GM21619 (cell line): ENCODE results near the gene ARHGDIA.
A peak's percentile ranks its signal among the peaks of the same experiment; 100 is the strongest.

Experiments
- ATAC-seq: cut with Tn5 transposase; IDR thresholded peaks from one replicate; pipeline ENCODE4 v1.9.1; 2021; ENCODE audit not compliant: unreplicated experiment

ARHGDIA gene

DNA sequence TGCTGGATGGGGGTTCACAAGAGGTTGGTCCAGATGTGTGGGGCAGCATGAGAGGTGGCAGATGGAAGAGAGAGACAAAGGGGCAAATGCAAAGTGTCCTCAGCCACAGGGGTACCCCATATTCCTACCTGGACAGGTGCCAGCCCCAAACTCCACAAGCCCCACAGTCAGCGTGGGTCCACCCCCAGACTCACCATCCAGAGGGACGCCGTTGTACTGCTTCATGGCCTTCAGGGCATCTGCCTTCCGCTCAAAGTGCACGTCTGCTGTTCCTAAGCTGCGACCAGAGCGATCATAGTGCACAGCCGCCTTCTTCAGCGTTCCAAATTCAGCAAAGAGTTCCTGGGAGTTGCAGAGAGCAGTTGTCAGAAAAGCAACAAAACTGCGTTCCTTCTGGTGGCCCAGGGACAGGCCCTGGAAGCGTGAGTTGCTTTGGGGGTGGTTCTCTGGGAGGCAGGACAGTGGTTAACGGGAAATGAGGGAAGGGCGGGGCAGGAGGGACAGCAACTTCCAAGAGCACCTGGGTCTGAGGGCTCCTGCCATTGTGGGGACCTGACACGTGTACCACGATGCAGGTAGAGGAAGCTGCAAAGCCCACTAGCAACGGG is 18.0 kb upstream of the ARHGDIA start:
- no peak for ATAC-seq

DNA sequence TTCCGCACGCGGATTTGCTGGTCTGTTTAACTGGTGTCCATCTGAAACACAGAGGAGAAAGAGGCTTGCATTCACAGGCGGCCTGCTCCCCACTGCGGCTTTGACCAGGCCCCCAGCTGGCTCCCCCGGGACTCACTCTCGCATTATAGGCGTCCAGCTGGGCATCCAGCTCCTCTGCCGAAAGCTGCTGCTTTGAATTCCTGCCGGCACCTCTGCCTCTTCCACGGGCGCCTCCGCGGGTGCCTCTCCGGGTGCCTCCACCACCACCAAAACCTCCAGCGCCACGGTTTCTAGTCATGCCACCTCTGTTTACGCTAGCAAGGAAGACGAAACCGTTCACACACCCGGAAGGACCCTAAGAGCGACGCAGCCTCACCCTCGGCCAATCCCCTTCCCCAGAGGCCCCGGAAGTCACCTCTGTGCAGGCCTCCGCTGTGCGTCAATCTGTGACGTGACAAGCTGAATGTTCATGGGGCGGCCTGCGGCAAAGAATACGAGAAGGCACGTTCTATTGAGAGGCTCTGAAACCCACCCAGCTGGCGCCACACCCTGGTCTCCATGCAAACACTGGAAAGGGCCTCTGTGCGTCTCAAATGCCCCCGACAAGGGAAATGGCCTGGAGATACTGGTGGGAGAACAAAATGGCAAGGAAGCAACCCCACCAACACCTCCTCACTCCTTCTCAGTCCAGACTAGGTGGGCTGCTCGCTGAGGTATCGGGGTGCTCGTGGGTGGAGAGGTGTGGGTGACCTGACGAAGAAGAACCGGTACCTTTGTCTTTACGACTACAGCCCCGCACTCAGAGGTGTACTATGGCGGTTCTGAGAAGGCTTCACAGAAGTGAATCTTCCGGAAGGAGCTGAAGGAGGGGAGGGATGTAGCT is 17.2 kb upstream of the ARHGDIA start:
- no peak for ATAC-seq

DNA sequence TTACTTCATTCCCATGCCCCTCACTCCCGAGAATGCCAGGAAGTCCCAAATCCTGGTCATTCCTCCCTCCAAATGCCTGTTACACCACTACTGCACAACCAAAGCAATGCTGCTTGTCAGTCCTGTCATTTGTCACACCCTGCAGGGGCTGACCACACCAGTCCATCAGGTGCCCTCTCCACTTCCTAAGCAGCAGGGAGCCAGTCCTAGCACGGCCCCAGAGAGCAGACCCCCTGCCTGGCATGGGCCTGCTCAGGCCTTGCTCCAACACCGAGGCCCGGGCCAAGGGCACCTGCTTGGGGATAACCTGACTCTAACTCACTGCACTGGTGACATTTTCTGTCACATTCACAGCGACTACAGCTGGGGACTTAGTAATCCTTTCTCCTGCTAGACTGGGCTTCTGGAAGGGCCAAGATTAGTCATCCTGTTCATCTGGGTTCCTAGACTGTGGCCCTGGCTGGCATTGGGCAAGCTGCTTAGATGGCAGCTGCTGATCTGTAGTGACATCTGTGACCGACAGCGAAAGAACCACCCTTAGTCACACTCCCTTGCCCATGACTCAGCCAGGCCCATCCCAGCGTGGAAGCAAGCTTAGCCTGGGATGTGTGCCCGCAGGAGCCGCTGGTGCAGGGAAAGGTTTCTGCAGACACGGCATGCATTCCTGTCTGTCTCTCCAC is 14.9 kb upstream of the ARHGDIA start:
- ATAC-seq, result no peak

DNA sequence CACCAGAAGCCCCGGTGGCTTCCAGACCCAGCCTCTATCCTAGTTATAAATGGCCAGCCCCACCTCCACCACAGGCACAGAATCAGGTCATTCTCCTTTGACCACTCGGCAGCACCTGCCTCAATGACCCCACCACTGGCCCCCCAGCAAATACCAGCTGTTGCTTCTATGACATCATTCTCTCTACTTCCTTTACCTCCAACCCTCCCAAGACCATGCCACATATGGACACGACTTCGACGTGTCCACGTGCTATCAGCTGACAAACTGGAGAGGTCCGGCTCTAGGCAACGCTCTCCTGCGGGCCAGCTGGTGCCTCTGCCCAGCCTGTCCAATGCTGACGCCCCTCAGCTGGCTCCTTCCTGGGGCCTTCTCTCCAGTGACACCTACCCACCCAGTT is 14.3 kb upstream of the ARHGDIA start:
- ATAC-seq, result no peak

DNA sequence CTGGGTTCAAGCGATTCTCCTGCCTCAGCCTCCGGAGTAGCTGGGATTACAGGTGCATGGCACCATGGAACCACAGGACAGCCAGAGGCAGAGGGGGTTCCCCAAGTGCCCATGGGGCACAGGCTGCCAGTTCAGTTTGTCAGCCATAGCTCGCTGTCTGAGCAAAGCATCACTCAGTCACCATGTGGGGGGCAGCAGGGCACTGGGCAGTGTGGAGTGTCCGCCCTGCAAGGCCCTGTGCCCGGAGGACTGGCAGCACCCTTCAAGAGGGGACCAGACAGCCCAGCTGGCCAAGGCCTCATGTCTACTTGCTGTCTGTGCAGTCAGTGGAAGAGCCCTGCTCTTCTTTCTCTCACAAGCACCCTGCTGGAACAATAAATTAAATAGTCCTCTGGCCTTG is 13.8 kb upstream of the ARHGDIA start:
- no peak for ATAC-seq

GRCh38 chr17:81884520-81884919 is 13.4 kb upstream of the ARHGDIA start:
- no peak for ATAC-seq

GRCh38 chr17:81879121-81879520 is 8.0 kb upstream of the ARHGDIA start:
- no peak for ATAC-seq

- no peak for ATAC-seq
These were observed 7.2 kb upstream of the ARHGDIA start for GRCh38 chr17:81878294-81878693.

DNA sequence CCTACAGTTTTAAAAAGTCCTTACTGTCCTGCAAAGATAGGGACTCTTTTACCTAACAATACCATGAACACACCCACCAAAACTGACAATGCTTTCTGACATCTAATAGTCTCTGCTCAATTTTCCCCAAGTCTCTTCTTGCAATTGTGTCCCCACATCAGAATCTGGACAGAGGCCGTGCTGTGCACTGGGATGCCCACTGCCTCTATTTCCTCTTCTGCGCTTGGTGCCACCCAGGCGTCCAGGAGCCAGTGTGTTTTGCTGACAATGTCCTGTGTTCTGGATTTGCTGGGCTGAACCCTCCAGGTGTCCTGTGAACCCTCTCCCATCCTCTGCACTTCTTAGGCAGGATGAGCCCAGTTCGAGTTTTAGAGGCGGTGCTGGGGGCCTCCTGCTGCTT is 6.4 kb upstream of the ARHGDIA start:
- ATAC-seq, result no peak

DNA sequence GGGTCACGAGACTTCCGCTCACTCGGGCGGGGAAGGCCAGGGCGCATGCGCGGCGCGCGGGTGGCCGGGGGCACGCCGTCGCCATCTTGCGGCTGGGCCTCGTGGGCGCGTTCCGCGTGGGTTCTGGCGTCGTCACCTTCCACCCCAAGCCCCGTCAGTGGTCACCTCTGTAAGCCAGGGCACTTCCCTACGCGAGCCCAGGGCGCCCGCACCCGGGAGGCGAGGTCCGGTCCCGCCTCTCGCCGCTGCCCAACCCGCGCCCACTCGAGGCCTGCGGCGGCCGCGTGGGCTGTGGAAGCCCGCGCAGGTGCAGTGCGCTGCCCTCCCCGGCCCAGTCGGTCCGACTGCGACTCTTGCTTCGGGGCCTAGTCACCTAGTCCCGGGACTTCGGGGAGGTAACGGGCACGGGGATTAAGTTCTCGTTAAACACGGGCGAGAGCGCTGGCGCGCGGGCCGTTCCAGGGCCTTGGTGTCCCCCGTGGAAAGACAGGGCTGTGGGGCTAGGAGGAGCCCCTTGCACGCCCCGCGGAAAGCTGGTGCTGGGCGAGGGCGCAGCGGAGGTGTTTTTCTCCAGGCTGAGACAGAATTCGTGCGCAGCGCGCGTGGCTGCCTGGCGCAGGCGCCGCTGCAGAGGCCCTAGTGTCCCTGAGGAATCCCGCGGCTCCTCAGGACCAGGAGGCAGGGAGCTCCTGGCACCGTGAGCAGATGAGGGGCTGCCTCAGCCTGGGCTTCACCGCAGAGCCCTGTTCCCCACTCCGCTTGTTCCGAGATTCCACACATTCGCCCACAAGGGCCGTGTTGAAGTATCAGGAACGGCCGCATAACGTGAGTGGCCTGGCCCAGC is 472 bp upstream of the ARHGDIA start:
- ATAC-seq, result peak; percentile 23

DNA sequence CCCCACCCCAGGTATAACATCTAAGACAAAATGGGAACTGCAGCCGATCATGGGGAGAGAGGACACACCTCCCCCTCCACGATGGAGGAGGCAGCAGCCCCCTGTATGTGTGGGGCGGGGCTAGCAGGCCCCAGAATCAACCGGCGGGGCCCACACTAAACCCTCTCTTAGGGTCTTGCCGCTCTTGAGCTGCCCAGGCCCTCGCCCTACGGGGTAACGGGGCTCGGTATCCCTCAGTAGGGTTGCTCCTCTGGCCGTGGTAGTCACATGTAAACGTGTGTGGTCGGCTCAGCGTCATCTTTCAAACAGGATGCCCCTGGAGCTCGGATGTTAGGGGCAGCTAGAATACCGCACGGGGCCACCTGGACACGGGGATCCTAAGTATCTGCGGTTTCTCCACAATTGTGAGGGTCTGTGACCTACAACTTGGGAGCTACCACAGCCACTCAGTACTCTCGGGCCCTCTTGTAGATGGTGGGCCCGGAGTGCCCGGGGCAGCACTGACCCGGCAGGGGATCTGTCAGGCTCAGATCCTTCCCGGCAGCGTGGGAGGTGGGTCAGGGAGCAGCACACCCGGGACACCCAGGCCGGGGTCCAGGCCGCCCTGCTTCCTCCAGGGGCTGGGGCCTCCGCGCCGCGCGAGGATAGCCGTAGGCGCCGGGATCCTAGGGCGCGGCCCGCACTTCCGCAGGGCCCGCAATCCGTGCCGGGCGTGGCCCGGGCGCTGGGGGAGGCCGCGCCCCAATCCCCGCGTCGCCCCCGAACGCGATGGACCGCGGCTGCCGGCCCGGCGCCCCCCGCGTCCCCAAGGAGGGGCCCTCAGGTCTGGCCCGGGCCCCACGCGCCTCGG is 781 bp downstream of the ARHGDIA start:
- ATAC-seq, result peak; percentile 12

DNA sequence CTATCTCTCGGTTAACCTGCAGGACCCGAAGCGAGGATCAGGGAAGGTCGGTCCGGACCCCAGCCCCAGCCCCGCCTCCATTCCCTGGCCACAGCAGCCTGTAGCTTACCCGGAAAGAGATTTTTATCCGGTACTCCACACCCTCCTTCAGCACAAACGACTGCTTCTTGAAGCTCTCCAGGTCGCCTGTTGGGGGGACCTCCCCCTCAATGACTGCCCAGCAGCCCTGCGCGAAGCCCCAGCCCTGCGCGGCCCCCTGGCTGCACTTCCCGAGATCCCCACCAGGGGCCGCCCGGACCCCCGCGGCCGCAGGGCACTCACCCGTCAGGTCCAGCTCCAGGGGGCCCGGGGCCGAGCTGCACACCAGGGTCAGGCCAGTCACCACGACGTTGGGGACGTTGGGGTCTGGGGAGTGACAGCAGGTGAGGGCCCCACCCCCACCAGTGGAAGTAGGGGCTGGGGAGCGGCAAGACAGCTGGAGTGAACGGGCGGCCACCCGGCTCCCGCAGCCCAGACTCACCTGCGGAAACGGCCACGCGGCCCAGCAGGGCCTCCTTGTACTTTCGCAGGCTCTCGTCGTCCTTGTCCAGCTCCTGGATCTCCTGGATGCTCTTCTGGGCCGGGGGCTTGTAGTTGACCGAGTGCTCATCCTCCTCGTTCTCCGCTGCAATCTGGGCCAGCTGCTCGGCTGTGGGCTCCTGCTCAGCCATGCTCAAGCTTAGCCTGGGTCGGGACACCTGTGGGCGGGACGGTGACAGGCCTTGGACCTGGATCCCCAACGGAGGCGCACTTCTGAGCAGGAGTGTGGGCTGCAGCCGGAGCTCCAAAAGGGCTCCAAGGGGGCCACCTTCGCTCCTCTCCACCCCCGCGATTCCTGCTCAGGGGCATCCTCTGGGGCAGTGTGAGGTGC is 1.7 kb downstream of the ARHGDIA start:
- no peak for ATAC-seq

DNA sequence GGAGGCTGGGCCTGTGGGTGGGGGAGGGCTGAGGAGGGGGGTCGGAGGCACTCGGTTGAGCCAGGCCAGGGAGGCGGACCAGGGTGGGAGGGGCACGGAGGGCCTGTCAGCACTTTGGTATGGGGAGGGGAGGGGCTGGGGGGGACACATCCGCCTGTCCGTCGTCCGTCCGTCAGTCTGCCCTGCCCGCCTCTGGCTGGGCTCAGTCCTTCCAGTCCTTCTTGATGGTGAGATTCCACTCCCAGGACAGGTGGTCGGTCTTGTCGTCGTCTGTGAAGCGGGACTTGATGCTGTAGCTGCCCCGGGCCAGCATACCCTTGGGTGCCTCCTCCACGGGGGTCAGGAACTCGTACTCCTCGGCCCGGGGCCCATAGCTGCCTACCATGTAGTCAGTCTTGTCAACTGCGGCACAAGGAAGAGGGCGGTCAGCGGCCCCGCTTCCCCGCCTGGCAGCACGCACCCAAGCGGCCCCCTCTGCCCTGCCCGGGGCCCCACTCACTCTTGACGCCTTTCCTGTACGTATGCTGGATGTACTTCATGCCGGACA is 2.4 kb downstream of the ARHGDIA start:
- no peak for ATAC-seq

DNA sequence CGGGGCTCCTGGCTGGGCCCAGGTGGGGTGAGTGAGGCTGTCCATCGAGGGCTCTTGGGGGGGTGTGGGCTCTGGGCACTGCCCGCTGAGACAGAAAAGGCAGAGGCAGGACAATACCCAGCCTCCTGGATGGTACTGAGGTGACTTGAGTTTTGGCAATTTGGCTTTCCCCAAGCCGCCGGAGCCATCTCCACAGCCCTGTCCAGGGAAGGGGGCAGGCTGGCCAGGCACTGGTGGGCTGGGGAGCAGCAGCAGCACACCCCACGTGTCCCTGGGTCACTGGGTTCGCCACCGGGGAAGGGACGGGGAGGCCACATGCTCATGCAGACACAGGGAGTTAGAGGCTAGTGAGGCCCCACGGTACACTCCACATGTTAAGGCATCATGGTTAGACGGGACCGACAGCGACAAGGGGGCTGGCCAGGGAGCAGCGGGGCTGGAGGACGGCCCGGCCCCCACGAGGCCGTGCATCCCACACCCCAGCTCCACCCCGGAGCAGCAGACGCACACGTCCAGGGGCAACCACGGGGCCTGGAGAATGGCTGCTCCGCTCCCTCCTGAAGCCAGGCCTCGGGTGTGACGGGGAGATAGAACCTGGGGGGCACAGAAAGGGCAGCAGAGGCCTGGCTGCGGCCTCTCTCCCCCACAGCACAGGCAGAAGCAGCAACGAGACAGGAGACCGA is 3.0 kb downstream of the ARHGDIA start:
- no peak for ATAC-seq

DNA sequence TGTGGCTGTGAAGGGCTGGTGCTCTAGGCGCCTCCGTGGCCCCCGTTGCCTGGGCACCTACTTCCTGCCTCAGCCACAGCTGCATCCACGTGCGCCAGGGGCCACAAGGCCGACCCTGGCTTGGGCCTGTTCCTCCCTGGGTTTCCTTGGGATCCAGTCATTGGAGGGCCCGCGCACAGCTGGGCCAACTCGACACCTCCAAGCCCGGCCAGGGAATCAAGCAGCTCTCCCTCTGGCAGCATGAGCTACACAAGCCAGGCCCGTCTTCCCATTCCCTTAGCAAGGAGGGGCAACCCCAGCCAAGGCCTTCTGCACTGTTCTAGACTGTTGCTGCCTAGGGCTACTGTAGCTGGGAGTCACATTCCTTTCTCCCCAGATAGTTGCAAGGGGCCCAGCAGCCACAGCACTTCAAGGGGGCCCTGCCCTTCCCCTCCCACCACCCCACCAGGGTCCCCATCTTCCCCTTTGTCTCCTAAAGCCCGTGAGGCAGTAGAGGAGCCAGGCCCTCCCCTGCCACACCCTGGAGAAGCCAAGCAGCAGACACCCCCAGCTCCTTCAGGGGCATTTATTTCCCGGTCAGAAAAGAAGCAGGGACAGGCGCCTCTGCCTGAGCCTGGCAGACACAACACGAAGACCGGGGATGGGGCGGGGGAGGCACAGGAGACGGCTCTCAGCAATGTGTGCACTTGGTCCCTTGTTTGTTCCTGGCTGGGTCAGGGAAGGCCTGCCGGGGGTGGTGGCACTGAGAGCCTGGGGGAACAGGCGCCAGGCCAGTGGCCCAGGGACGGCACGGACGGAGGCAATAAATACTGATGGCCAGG is 3.8 kb downstream of the ARHGDIA start:
- ATAC-seq, result no peak

DNA sequence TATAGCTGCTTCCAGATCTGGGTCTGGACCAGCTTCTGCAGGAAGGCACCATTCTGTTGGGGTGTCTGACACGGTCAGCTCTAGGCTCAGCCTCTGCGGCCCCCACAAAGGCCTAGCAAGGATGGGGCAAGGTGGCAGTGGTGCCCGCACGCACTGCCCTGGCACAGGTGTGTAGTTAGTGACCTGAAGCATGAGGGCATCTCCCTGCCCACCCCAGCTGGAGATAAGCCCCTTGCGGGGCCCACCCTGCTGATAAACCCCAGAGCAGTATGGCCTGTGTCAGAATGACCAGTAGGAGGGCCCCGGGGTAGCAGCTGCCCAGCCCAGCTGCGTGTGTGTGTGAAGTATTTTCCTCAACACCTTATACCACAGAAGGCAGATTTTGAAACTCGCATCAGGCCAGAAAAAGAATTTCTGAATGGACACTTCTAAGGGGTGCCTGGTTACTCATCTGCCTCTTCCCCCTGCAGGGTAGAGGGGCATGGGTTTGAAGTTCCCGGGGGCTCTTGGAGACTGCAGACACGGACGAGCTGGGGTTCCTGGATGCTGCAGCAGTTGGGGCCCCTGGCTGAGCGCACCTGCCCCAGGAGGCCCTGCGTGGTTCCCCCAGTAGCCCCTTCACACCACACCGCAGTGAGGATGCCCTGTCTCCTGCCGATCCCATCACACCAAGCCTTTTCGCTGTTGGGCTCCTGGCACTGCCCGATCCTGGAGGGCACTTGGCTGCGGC is 4.5 kb downstream of the ARHGDIA start:
- ATAC-seq, result no peak
